Measurements from ENCODE around the gene RIC3. TPM values are rescaled to one million over a fixed set of nuclear protein-coding genes. Genes with fewer than 3 reads are reported as not detected.

RIC3 gene, protein sequence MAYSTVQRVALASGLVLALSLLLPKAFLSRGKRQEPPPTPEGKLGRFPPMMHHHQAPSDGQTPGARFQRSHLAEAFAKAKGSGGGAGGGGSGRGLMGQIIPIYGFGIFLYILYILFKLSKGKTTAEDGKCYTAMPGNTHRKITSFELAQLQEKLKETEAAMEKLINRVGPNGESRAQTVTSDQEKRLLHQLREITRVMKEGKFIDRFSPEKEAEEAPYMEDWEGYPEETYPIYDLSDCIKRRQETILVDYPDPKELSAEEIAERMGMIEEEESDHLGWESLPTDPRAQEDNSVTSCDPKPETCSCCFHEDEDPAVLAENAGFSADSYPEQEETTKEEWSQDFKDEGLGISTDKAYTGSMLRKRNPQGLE
- total RNA-seq (2.8 and 3.2 TPM in 2 replicates), polyA plus RNA-seq (2.9 and 3.6 TPM in 2 replicates)

DNA sequence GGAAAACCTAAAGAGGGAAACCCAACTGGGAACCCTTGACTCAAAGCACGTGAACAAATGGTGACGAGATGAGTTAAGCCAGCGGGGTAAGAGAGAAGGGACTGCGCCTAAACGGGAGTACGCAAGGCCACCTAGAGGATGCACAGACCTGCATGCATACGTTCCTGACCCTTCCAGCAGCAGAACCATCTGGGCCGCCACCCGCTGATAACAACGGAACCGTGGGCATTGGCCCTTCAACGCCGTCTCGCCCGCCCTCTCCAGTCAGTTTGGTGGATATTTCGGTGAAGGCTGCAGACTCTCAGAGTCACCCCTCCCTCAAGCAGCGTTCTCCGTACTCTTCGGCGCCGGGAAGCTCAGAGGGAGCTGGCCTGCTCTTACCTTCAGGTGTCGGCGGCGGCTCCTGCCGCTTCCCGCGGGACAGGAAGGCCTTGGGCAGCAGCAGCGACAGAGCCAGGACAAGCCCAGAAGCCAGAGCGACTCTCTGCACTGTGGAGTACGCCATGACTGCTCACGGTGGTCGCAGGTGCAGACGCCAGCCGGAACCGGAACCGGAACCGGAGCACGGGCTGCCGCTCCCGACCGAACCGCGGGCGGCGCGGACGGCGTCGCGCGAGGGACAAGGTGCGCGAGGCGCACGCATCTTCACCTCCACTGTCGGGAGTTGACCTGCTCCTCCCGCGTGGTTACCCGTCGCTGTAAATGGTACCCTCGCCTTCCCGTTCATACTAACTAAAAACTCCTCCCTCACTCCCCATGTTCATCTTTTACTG, at the start of gene RIC3:
Gene RIC3 (minus strand): TSS at position 541 of the 773 bp plus-strand sequence. CDS start 36 bp downstream, at position 505.
- peak; percentile 16 for DNase-seq (ENCODE audit: low spot score)
- H3K79me2 ChIP-seq: no peaks in the 10 kb centered on the region
- no peaks in the 10 kb centered on the region for H4K20me1 ChIP-seq (ENCODE audit: insufficient read depth, poor library complexity, severe bottlenecking)
- no peaks in the 10 kb centered on the region for H3K36me3 ChIP-seq (replicated peaks; ENCODE audit: insufficient read depth, low read depth)
- H3K4me1 ChIP-seq (ENCODE audit: insufficient read depth): peaks cover 3% of the 10 kb centered on the region
- H3K9me2 ChIP-seq (replicated peaks; ENCODE audit: insufficient read depth): no peaks in the 10 kb centered on the region
- WGBS (ENCODE audit: low lambda C conversion rate, missing lambda C conversion rate): 2% methylated on average over 59 of the region's 62 CpGs
- H3K27me3 ChIP-seq: peaks cover 58% of the 10 kb centered on the region
- H3K4me3 ChIP-seq: peak within 1 kb of the TSS; percentile 36
- no peaks in the 10 kb centered on the region for H3K9me3 ChIP-seq (ENCODE audit: low read depth)
- peak within 1 kb of the TSS; percentile 93 for H3K4me2 ChIP-seq
- H2AFZ ChIP-seq: peak within 1 kb of the TSS; percentile 58
- no peak within 1 kb of the TSS for H3K27ac ChIP-seq
- TF ChIP-seq, protein P1, sequence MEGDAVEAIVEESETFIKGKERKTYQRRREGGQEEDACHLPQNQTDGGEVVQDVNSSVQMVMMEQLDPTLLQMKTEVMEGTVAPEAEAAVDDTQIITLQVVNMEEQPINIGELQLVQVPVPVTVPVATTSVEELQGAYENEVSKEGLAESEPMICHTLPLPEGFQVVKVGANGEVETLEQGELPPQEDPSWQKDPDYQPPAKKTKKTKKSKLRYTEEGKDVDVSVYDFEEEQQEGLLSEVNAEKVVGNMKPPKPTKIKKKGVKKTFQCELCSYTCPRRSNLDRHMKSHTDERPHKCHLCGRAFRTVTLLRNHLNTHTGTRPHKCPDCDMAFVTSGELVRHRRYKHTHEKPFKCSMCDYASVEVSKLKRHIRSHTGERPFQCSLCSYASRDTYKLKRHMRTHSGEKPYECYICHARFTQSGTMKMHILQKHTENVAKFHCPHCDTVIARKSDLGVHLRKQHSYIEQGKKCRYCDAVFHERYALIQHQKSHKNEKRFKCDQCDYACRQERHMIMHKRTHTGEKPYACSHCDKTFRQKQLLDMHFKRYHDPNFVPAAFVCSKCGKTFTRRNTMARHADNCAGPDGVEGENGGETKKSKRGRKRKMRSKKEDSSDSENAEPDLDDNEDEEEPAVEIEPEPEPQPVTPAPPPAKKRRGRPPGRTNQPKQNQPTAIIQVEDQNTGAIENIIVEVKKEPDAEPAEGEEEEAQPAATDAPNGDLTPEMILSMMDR (IDR thresholded peaks at IDR 0.05; ENCODE audit: poor library complexity): no peak
- TF ChIP-seq EZH2 (IDR thresholded peaks at IDR 0.05; ENCODE audit: borderline replicate concordance) (no peak), EZH2phosphoT487 (IDR thresholded peaks at IDR 0.05; ENCODE audit: low read depth, severe bottlenecking, unreplicated experiment) (no peak)

DNA sequence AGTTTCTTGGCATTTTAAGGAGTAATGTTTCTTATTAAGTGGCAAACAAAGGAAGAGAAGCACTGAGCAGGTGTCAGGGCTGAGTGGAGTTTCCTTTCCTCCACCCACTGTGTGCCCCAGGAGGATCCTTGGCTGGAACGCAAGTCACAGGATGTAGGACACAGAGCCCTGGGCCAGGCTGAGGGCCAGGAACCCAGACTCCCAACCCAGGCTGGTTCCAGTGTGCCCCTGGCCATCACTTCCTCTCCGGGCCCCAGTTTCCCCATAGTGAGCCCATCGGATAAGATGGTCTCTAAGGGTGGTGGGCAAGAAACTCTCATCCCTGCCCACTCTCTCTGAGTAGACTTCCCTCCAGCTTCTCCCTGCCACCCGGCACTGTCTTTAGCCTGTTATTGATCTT, 49.6 kb upstream of the RIC3 start:
- Histone ChIP-seq H3K4me3 (no peak overlapping the region), H3K79me2 (no peaks in the 10 kb centered on the region), H3K9me3 (ENCODE audit: low read depth) (no peaks in the 10 kb centered on the region), H3K9me2 (replicated peaks; ENCODE audit: insufficient read depth) (no peaks in the 10 kb centered on the region), H3K27me3 (no peaks in the 10 kb centered on the region), H3K27ac (no peak overlapping the region), H2AFZ (no peak overlapping the region), H4K20me1 (ENCODE audit: insufficient read depth, poor library complexity, severe bottlenecking) (no peaks in the 10 kb centered on the region), H3K4me2 (no peak overlapping the region), H3K36me3 (replicated peaks; ENCODE audit: insufficient read depth, low read depth) (no peaks in the 10 kb centered on the region), H3K4me1 (ENCODE audit: insufficient read depth) (no peaks in the 10 kb centered on the region)
- WGBS (ENCODE audit: low lambda C conversion rate, missing lambda C conversion rate): 78% methylated on average over 4 of the region's 4 CpGs
- DNase-seq (ENCODE audit: low spot score): no peak
- TF ChIP-seq EZH2 (IDR thresholded peaks at IDR 0.05; ENCODE audit: borderline replicate concordance) (no peak), EZH2phosphoT487 (IDR thresholded peaks at IDR 0.05; ENCODE audit: low read depth, severe bottlenecking, unreplicated experiment) (no peak)
- TF ChIP-seq, protein P1 (IDR thresholded peaks at IDR 0.05; ENCODE audit: poor library complexity): no peak

DNA sequence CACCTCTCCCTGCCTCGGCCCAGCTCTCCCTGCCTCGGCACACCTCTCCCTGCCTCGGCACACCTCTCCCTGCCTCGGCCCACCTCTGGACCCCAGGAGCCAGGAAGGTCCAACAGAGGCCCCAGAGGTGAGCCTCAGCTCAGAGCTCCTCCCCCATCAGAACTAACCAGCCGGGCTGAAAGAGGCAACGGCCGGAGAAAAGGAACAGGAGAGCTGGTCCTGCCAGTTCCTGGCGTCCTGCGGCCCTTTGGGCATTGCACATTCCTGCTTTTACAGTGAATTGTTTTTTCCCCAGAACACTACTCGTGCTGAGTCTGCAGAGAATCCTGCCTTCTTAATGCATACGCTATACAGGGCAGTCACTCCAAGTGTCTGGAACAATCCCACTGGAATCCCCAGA, 49.1 kb upstream of the RIC3 start:
- H3K4me1 ChIP-seq (ENCODE audit: insufficient read depth): no peaks in the 10 kb centered on the region
- TF ChIP-seq EZH2 (IDR thresholded peaks at IDR 0.05; ENCODE audit: borderline replicate concordance) (no peak), EZH2phosphoT487 (IDR thresholded peaks at IDR 0.05; ENCODE audit: low read depth, severe bottlenecking, unreplicated experiment) (no peak)
- TF ChIP-seq, protein P1 (IDR thresholded peaks at IDR 0.05; ENCODE audit: poor library complexity): no peak
- H3K9me2 ChIP-seq (replicated peaks; ENCODE audit: insufficient read depth): no peaks in the 10 kb centered on the region
- no peaks in the 10 kb centered on the region for H3K79me2 ChIP-seq
- H3K9me3 ChIP-seq (ENCODE audit: low read depth): no peaks in the 10 kb centered on the region
- no peak overlapping the region for H2AFZ ChIP-seq
- no peak overlapping the region for H3K4me3 ChIP-seq
- 77% methylated on average over 11 of the region's 11 CpGs for WGBS (ENCODE audit: low lambda C conversion rate, missing lambda C conversion rate)
- no peaks in the 10 kb centered on the region for H4K20me1 ChIP-seq (ENCODE audit: insufficient read depth, poor library complexity, severe bottlenecking)
- H3K4me2 ChIP-seq: no peak overlapping the region
- H3K27me3 ChIP-seq: no peaks in the 10 kb centered on the region
- no peak for DNase-seq (ENCODE audit: low spot score)
- no peak overlapping the region for H3K27ac ChIP-seq
- no peaks in the 10 kb centered on the region for H3K36me3 ChIP-seq (replicated peaks; ENCODE audit: insufficient read depth, low read depth)
